ENCODE data around the gene MYO18A. TPM values are rescaled to one million over a fixed set of nuclear protein-coding genes. Genes with fewer than 3 reads are reported as not detected.

The MYO18A gene
- total and polyA plus RNA-seq, 2 donors from 2014 or later = 25.6 to 60.7 TPM

- no peak overlapping the region for H3K27ac ChIP-seq (ENCODE audit: low read depth in 2 of 2, low read length in 2 of 2)
- H3K4me3 ChIP-seq (ENCODE audit: low read length in 3 of 3) = no peak overlapping the region
- H3K9me3 ChIP-seq (ENCODE audit: control insufficient read depth in 2 of 3, insufficient read depth in 1 of 3, low read length in 3 of 3) = peaks cover 0 to 12% (median 5%) of the 10 kb centered on the region in 3 donors
- intact Hi-C loops (cut with DNase I) = no loop called here
- no peaks in the 10 kb centered on the region for H3K36me3 ChIP-seq (ENCODE audit: control insufficient read depth in 2 of 3, insufficient read depth in 3 of 3, low read length in 3 of 3)
- no peak for FAIRE-seq
- TF ChIP-seq CTCF (IDR thresholded peaks at IDR 0.05; ENCODE audit: borderline replicate concordance, extremely low read depth, insufficient read depth) = no peak
- H3K4me1 ChIP-seq (ENCODE audit: control insufficient read depth in 2 of 3, insufficient read depth in 2 of 3, low read depth in 1 of 3, low read length in 3 of 3) = no peaks in the 10 kb centered on the region
- DNase-seq = no peak
- H3K9ac ChIP-seq (ENCODE audit: low read length in 3 of 3) = no peak overlapping the region
- no peaks in the 10 kb centered on the region for H3K27me3 ChIP-seq (ENCODE audit: control insufficient read depth, insufficient read depth, low read length)
Observed at GRCh38 chr17:29032013-29032856, 148.0 kb downstream of the MYO18A start.

GRCh38 chr17:29031488-29031887, 148.7 kb downstream of the MYO18A start:
- Histone ChIP-seq H3K36me3 (ENCODE audit: control insufficient read depth in 2 of 3, insufficient read depth in 3 of 3, low read length in 3 of 3) (no peaks in the 10 kb centered on the region), H3K4me3 (ENCODE audit: low read length in 3 of 3) (no peak overlapping the region), H3K9ac (ENCODE audit: low read length in 3 of 3) (no peak overlapping the region), H3K4me1 (ENCODE audit: control insufficient read depth in 2 of 3, insufficient read depth in 2 of 3, low read depth in 1 of 3, low read length in 3 of 3) (no peaks in the 10 kb centered on the region), H3K27ac (ENCODE audit: low read depth in 2 of 2, low read length in 2 of 2) (no peak overlapping the region), H3K9me3 (ENCODE audit: control insufficient read depth in 2 of 3, insufficient read depth in 1 of 3, low read length in 3 of 3) (peaks cover 0 to 12% (median 5%) of the 10 kb centered on the region in 3 donors), H3K27me3 (ENCODE audit: control insufficient read depth, insufficient read depth, low read length) (no peaks in the 10 kb centered on the region)
- intact Hi-C loops (cut with DNase I) = no loop called here
- DNase-seq = no peak
- no peak for FAIRE-seq
- no peak for TF ChIP-seq CTCF (IDR thresholded peaks at IDR 0.05; ENCODE audit: borderline replicate concordance, extremely low read depth, insufficient read depth)

GRCh38 chr17:29024316-29024952, 155.8 kb downstream of the MYO18A start:
- Histone ChIP-seq H3K9ac (ENCODE audit: low read length in 3 of 3) (no peak overlapping the region), H3K4me3 (ENCODE audit: low read length in 3 of 3) (no peak overlapping the region), H3K4me1 (ENCODE audit: control insufficient read depth in 2 of 3, insufficient read depth in 2 of 3, low read depth in 1 of 3, low read length in 3 of 3) (no peaks in the 10 kb centered on the region), H3K9me3 (ENCODE audit: control insufficient read depth in 2 of 3, insufficient read depth in 1 of 3, low read length in 3 of 3) (no peaks in the 10 kb centered on the region), H3K27ac (ENCODE audit: low read depth in 2 of 2, low read length in 2 of 2) (no peak overlapping the region), H3K27me3 (ENCODE audit: control insufficient read depth, insufficient read depth, low read length) (no peaks in the 10 kb centered on the region), H3K36me3 (ENCODE audit: control insufficient read depth in 2 of 3, insufficient read depth in 3 of 3, low read length in 3 of 3) (no peaks in the 10 kb centered on the region)
- FAIRE-seq (no peak), DNase-seq (no peak)
- intact Hi-C loops (cut with DNase I) = no loop called here
- no peak for TF ChIP-seq CTCF (IDR thresholded peaks at IDR 0.05; ENCODE audit: borderline replicate concordance, extremely low read depth, insufficient read depth)

Data from kidney (tissue), 14 donors.